HCT116 (cell line): ENCODE measurements around the gene FCN1. TPM values are rescaled to one million over a fixed set of nuclear protein-coding genes. Genes with fewer than 3 reads are reported as not detected.

Source experiments
- ATAC-seq: fragments of 200-7000 bp; cut with Tn5 transposase; 2 replicates; pipeline ENCODE4 v1.9.1; 2020; ENCODE audit warnings: mild to moderate bottlenecking, moderate library complexity
- BruUV-seq: library from RNA; stranded (reverse); fragments of 400-500 nt; replicated peaks from 2 replicates; lab custom pipeline; 2021; lab: Mats Ljungman, UMichigan
- CTCF ChIA-PET: fragments of 300-600 bp; sonication (Branson Sonifier 250); formaldehyde crosslinking; loops from one replicate; lab custom pipeline; 2021; ENCODE audit warnings: antibody characterized with exemption; lab: Charles Lee
- POLR2A ChIA-PET: fragments of 300-600, 350-600 bp; sonication (Branson Sonifier 250); formaldehyde crosslinking; loops from one replicate; lab custom pipeline; 2021; ENCODE audit warnings: antibody characterized with exemption; lab: Charles Lee
- RAD21 ChIA-PET, 2 experiments: fragments of 300-600 bp; sonication (Branson Sonifier 250); formaldehyde crosslinking; loops; one replicate each; lab custom pipeline; 2023; ENCODE audit warnings: low total read pairs in 2 of 2; ENCODE audit not compliant: uncharacterized antibody in 2 of 2, unreplicated experiment in 2 of 2, low non-redundant PET in 1 of 2; lab: Charles Lee
- DNase-seq: peaks from one replicate; pipeline ENCODE4 v3.0.0-alpha.2; 2010; ENCODE audit warnings: low read depth, low spot score
- H2AFZ ChIP-seq: fragments of 200-600 bp; shearing (Covaris generic), sonication (generic); 2 replicates; pipeline ENCODE4 v1.6.1; 2017; ENCODE audit warnings: low read depth, mixed run types, mixed read lengths, antibody characterized with exemption, low read length; ENCODE audit not compliant: poor library complexity, severe bottlenecking
- H3K27ac ChIP-seq: 2 replicates; pipeline ENCODE4 v1.5.1; 2012; ENCODE audit warnings: low read depth, low read length
- H3K27me3 ChIP-seq: fragments of 200-600 bp; sonication (generic); 2 replicates; pipeline ENCODE4 v1.6.1; 2016; ENCODE audit warnings: mixed run types, low read length, mixed read lengths; ENCODE audit not compliant: insufficient read depth
- H3K36me3 ChIP-seq, 2 experiments: fragments of 200-500 bp in 1 of 2; fragments of 200-600 bp in 1 of 2; sonication (Bioruptor generic) in 1 of 2; sonication (generic) in 1 of 2; 2 replicates each; pipeline versions ENCODE4 v1.5.1 to v1.6.1; 2014 to 2016; ENCODE audit warnings: low read length in 2 of 2, inconsistent platforms in 1 of 2, mixed read lengths in 1 of 2, mixed run types in 1 of 2; ENCODE audit not compliant: insufficient read depth in 2 of 2, control insufficient read depth in 1 of 2
- H3K4me1 ChIP-seq, 2 experiments: fragments of 200-600 bp in 1 of 2; sonication (generic) in 1 of 2; 2 replicates each; pipeline versions ENCODE4 v1.5.1 to v1.6.1; 2012 to 2017; ENCODE audit warnings: low read length in 2 of 2, inconsistent platforms in 1 of 2, mild to moderate bottlenecking in 1 of 2, mixed read lengths in 1 of 2, mixed run types in 1 of 2, moderate library complexity in 1 of 2; ENCODE audit not compliant: insufficient read depth in 2 of 2, control insufficient read depth in 1 of 2
- H3K4me2 ChIP-seq: fragments of 200-600 bp; sonication (generic); 2 replicates; pipeline ENCODE4 v1.6.1; 2017; ENCODE audit warnings: mixed run types, low read length, mixed read lengths
- H3K4me3 ChIP-seq, 2 experiments: fragments of 200-600 bp in 1 of 2; sonication (generic) in 1 of 2; replicated peaks in 1 of 2; 2 replicates each; pipeline ENCODE4 v1.5.1; 2011 to 2016; ENCODE audit warnings: low read length in 2 of 2, control low read depth in 1 of 2, low read depth in 1 of 2, mild to moderate bottlenecking in 1 of 2, mixed read lengths in 1 of 2, mixed run types in 1 of 2
- H3K79me2 ChIP-seq: fragments of 200-600 bp; sonication (generic); 2 replicates; pipeline ENCODE4 v1.6.1; 2017; ENCODE audit warnings: mild to moderate bottlenecking, mixed run types, low read length, moderate library complexity, mixed read lengths; ENCODE audit not compliant: insufficient read depth
- H3K9ac ChIP-seq: fragments of 200-600 bp; sonication (generic); 2 replicates; pipeline ENCODE4 v1.6.1; 2016; ENCODE audit warnings: low read length, mixed read lengths
- H3K9me2 ChIP-seq: fragments of 200-600 bp; sonication (generic), shearing (Covaris generic); 2 replicates; pipeline ENCODE4 v1.6.1; 2017; ENCODE audit warnings: mixed run types, mild to moderate bottlenecking, moderate library complexity; ENCODE audit not compliant: insufficient read depth
- H3K9me3 ChIP-seq, 2 experiments: fragments of 200-500 bp in 1 of 2; fragments of 200-600 bp in 1 of 2; sonication (Bioruptor generic) in 1 of 2; sonication (generic) in 1 of 2; 2 replicates each; pipeline ENCODE4 v1.6.1; 2014 to 2017; ENCODE audit warnings: low read length in 2 of 2, mixed read lengths in 2 of 2, inconsistent platforms in 1 of 2, low read depth in 1 of 2, mild to moderate bottlenecking in 1 of 2, mixed run types in 1 of 2, moderate library complexity in 1 of 2; ENCODE audit not compliant: control insufficient read depth in 1 of 2, insufficient read depth in 1 of 2
- H4K20me1 ChIP-seq: fragments of 200-600 bp; sonication (generic), shearing (Covaris generic); 2 replicates; pipeline ENCODE4 v1.6.1; 2017; ENCODE audit warnings: mixed run types, mild to moderate bottlenecking, moderate library complexity; ENCODE audit not compliant: insufficient read depth
- FOSL1 ChIP-seq: IDR thresholded peaks from 2 replicates; pipeline ENCODE4 v1.6.1; 2012; ENCODE audit warnings: low read depth
- POLR2A ChIP-seq: IDR thresholded peaks from 2 replicates; pipeline ENCODE4 v1.7.0; 2011; ENCODE audit warnings: borderline replicate concordance; ENCODE audit not compliant: insufficient read depth, insufficient read length; ENCODE audit errors: extremely low read depth
- TCF7L2 ChIP-seq: IDR thresholded peaks from 2 replicates; pipeline ENCODE4 v1.7.0; 2011; ENCODE audit warnings: borderline replicate concordance, inconsistent platforms; ENCODE audit not compliant: insufficient read depth, insufficient read length; ENCODE audit errors: extremely low read depth
- YY1 ChIP-seq: IDR thresholded peaks from 2 replicates; pipeline ENCODE4 v1.6.1; 2011; ENCODE audit warnings: low read length, low read depth, moderate library complexity, mild to moderate bottlenecking; ENCODE audit not compliant: insufficient replicate concordance; ENCODE audit errors: extremely low read depth
- ZFX ChIP-seq: fragments of 450-650 bp; IDR thresholded peaks from 2 replicates; pipeline ENCODE4 v1.6.1; 2017
- intact Hi-C: fragments of 100-400 bp; cut with micrococcal nuclease; formaldehyde crosslinking; loops from 2 replicates; pipeline ENCODE4 v1.10.0; 2022
- total RNA-seq: library from RNA; stranded (reverse); gene quantifications from one replicate; pipeline ENCODE4 v1.2.1, GENCODE V29; 2021; ENCODE audit not compliant: unreplicated experiment
- TF ChIP-seq, protein P1 (sequence below): IDR thresholded peaks from 2 replicates; pipeline ENCODE4 v1.6.1; 2012
- TF ChIP-seq, protein P2 (sequence below): IDR thresholded peaks from 2 replicates; pipeline ENCODE4 v1.6.1; 2012; ENCODE audit warnings: low read depth

FCN1 gene
- total RNA-seq, 1 experiment from 2014 or later, result not detected

DNA sequence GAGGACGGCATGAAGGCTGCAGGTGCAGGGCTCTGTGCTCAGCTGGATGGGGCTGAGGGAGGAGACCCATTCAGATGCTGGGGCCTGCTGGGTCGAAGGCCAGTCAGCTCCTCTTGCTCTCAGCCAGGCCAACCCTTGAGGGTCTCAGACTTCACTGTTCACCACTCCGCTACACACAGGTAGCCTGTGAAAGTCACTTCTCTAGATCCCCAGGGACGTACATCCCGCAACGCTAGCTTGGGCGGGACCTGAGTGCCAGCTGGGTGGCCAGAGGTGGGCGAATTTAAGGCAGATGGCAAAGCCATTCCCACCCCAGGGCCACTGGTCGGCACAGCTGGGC lies 42.2 kb upstream of the FCN1 start (continued):
- TF ChIP-seq, protein P1, sequence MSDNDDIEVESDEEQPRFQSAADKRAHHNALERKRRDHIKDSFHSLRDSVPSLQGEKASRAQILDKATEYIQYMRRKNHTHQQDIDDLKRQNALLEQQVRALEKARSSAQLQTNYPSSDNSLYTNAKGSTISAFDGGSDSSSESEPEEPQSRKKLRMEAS, result no peak
- TF ChIP-seq POLR2A, result no peak
- TF ChIP-seq FOSL1, result no peak
- no peak for TF ChIP-seq ZFX
- no peak for TF ChIP-seq YY1

DNA sequence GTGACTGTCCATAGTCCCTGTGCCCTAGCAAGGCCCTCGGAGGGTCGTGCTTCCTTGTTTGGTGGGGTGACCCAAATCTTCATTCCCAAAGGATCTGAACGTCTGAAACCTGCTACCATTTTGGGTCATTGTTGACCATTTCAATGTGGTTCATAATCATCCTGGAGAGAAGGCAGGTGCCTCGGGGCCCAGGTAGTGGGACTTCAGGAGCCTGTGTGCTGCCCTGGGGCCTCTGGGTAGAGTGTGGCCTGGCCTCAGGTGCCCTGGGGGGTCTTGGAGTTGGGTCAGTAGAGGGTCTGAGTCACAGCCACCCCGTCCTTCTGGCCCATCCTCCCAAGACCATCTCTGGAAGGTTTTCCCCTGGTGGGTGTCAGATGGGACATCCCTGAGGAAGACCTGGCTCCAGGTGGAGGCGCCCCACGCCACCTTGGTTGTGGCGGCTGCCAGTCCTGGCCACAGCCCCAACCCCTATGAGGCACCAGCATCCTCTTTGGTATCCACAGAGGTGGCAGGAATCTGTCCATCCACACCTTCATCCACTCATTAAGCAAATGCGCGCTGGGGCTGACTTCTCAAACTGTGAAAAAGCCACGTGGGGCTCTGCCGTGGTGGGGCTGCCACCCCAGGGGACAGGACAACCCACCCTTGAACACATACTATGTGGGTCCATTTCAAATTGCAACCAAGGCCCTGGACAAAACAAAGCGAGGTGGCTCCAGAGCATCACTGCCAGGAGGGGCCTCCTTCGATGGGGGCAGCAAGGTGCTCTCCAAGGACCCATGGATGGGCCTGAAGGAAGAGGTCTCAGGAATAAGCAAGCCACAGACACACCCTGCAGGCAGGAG lies 41.6 kb upstream of the FCN1 start:
- Histone ChIP-seq H3K9me3 (0 out of 4 replicates have a peak, but pooled peaks cover 0 to 3% of the 10 kb centered on the region in 2 experiments), H3K4me1 (peaks cover 5 to 10% of the 10 kb centered on the region in 2 experiments), H3K27me3 (peaks cover 14% of the 10 kb centered on the region), H3K9me2 (no peaks in the 10 kb centered on the region), H3K4me3 (no peak overlapping the region), H3K4me2 (no peak overlapping the region), H3K79me2 (no peaks in the 10 kb centered on the region), H3K9ac (no peak overlapping the region), H2AFZ (no peak overlapping the region), H3K36me3 (no peaks in the 10 kb centered on the region), H4K20me1 (no peaks in the 10 kb centered on the region), H3K27ac (no peak overlapping the region)
- DNase-seq (no peak), ATAC-seq (no peak)
- ChIA-PET RAD21 (no interaction called here), POLR2A (no interaction called here), CTCF (no interaction called here)
- intact Hi-C loops, result no loop called here
- no peak for TF ChIP-seq FOSL1
- no peak for TF ChIP-seq TCF7L2
- TF ChIP-seq, protein P2, sequence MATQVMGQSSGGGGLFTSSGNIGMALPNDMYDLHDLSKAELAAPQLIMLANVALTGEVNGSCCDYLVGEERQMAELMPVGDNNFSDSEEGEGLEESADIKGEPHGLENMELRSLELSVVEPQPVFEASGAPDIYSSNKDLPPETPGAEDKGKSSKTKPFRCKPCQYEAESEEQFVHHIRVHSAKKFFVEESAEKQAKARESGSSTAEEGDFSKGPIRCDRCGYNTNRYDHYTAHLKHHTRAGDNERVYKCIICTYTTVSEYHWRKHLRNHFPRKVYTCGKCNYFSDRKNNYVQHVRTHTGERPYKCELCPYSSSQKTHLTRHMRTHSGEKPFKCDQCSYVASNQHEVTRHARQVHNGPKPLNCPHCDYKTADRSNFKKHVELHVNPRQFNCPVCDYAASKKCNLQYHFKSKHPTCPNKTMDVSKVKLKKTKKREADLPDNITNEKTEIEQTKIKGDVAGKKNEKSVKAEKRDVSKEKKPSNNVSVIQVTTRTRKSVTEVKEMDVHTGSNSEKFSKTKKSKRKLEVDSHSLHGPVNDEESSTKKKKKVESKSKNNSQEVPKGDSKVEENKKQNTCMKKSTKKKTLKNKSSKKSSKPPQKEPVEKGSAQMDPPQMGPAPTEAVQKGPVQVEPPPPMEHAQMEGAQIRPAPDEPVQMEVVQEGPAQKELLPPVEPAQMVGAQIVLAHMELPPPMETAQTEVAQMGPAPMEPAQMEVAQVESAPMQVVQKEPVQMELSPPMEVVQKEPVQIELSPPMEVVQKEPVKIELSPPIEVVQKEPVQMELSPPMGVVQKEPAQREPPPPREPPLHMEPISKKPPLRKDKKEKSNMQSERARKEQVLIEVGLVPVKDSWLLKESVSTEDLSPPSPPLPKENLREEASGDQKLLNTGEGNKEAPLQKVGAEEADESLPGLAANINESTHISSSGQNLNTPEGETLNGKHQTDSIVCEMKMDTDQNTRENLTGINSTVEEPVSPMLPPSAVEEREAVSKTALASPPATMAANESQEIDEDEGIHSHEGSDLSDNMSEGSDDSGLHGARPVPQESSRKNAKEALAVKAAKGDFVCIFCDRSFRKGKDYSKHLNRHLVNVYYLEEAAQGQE, result no peak
- BruUV-seq, result no TSS peak
